Measurements from ENCODE around the gene CPEB2.

The CPEB2 gene

GRCh38 chr4:15010038-15010585, 7.8 kb downstream of the CPEB2 start:
- in situ Hi-C loops (cut with MboI; ENCODE audit: low sequenced_read_pairs) = no loop called here

GRCh38 chr4:15011166-15011565, 8.9 kb downstream of the CPEB2 start:
- in situ Hi-C loops (cut with MboI; ENCODE audit: low sequenced_read_pairs) = no loop called here

GRCh38 chr4:15012017-15012788, 9.9 kb downstream of the CPEB2 start:
- in situ Hi-C loops (cut with MboI; ENCODE audit: low sequenced_read_pairs) = no loop called here

DNA sequence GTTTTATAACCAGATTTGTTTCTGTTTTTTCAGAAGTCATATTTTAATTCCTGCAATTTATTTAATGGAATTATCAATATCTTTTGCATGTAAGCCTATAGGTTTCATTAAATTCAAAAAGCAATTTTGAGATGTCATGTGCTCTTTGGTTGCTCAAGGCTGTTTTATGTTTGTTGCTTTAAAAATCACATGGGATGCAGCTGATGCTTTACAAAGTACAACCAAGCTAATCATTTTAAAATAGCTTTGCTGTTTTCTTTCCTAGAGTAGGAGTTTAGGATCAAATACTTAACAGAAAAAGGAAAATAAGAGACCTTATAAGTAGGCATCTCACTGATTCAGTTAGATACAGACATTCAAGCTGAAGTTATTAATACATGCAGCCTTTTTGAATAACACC, 11.3 kb downstream of the CPEB2 start:
- in situ Hi-C loops (cut with MboI; ENCODE audit: low sequenced_read_pairs) = no loop called here

- in situ Hi-C loops (cut with MboI; ENCODE audit: low sequenced_read_pairs) = no loop called here
Measured at GRCh38 chr4:15015170-15015569, 12.9 kb downstream of the CPEB2 start.

GRCh38 chr4:15018361-15018760, 16.1 kb downstream of the CPEB2 start:
- in situ Hi-C loops (cut with MboI; ENCODE audit: low sequenced_read_pairs) = no loop called here

GRCh38 chr4:15020502-15021286, 18.4 kb downstream of the CPEB2 start:
- in situ Hi-C loops (cut with MboI; ENCODE audit: low sequenced_read_pairs) = no loop called here

GRCh38 chr4:15021311-15021710, 19.0 kb downstream of the CPEB2 start:
- in situ Hi-C loops (cut with MboI; ENCODE audit: low sequenced_read_pairs) = no loop called here

GRCh38 chr4:15021946-15022345, 19.7 kb downstream of the CPEB2 start:
- in situ Hi-C loops (cut with MboI; ENCODE audit: low sequenced_read_pairs) = no loop called here

DNA sequence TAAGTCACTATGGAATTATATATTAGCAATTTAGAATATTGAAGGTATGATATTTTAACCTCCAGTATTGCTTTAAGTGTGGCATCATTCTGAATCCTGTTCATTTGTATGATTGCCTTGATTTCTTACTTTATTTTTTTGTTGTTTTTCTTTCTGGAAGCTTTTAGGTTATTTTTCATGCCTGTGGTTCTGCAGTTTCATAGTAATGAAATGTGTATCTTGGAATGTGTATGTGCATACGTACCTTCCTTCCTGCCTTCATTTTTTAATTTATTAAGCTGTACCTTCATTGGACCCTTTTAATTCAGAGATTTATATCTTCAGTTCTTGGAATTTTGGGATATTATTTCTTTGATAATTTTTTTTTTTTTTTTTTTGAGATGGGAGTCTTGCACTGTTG, 22.1 kb downstream of the CPEB2 start:
- in situ Hi-C loops (cut with MboI; ENCODE audit: low sequenced_read_pairs) = no loop called here

GRCh38 chr4:15025693-15026092, 23.4 kb downstream of the CPEB2 start:
- in situ Hi-C loops (cut with MboI; ENCODE audit: low sequenced_read_pairs) = no loop called here

- in situ Hi-C loops (cut with MboI; ENCODE audit: low sequenced_read_pairs) = no loop called here
Measured at GRCh38 chr4:15027921-15028435, 25.7 kb downstream of the CPEB2 start.

DNA sequence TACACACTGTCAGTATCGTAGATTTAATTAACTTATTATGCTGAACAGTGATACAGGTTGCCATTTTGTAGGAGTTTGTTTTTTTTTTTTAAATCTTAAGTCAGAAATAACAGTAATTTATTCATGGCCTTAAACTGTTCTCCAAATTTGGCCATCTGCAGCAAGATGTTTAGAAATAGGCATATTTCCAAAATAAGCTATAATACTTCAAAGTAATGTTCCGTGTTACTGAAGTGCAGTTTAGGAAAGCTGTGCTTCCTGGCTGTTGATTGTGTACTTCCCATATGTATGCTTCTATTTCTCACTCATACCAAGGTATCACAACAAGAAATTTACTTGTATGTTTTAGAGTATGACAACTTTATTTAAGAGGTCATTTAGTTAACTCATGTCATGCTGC, 28.9 kb downstream of the CPEB2 start:
- in situ Hi-C loops (cut with MboI; ENCODE audit: low sequenced_read_pairs) = no loop called here

DNA sequence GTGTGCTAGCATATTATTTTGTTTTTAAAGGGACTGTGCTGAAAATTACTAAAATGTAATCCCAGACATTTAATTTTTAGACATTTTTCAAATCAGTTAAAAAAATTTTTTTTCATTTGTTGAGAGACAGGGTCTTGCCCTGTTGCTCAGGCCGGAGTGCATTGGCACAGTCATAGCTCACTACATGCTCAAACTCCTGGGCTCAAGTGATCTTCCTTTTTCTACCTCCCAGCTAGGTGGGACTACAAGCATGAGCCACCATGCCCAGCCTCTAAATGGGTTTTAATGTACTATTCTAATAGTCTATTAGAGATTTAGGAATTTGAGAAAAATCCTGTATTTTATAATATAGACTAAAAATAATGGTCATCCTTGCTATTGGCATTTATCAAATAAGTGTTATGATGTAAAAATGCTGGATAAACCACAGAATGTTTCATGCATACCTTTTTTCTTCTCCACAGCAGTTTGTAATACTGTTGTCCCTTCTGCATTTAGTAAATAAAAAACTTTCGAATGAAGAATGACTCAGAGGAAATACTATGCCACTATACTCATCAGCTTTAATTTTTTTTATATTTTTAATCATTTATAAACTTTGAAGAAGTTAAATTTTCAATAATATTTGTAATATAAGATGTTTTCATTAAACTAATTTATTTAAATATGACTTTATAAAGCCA, 29.9 kb downstream of the CPEB2 start:
- in situ Hi-C loops (cut with MboI; ENCODE audit: low sequenced_read_pairs) = no loop called here

DNA sequence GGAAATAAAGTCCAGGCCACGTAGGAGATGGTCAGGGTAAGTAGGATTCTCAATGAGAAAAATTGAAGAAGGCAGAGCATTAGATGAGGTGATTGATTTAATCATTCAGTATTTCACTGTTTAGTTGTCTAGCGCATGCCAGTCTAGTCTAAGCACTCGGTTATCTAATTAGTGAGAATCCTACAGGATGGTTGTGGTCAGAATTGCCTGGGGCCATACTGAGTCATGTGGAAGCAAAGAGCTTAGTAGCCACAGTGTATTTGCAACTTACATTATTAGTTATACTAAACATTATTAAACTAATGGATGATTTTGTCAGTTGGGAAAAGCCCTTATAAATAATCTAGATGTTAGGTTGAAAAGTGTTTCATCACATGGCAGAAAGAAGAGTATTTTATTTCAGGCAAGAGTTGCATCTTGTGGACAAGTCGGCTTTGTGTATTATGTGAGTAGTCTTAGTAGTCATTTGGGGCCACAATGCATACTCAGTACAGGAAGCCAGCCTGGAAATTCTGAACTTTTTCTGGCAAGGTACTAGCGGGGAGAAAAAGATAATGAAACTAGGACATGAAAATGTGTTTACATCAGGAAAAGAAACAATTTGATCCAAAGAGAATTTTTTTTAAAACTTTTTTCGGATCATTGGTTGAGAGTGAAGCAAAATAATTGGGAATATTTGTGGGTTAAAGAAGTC, 31.9 kb downstream of the CPEB2 start:
- in situ Hi-C loops (cut with MboI; ENCODE audit: low sequenced_read_pairs) = no loop called here

GRCh38 chr4:15035159-15035558, 32.9 kb downstream of the CPEB2 start:
- in situ Hi-C loops (cut with MboI; ENCODE audit: low sequenced_read_pairs) = no loop called here

GRCh38 chr4:15037923-15038541, 35.8 kb downstream of the CPEB2 start:
- in situ Hi-C loops (cut with MboI; ENCODE audit: low sequenced_read_pairs) = no loop called here

GRCh38 chr4:15040916-15041463, 38.7 kb downstream of the CPEB2 start:
- in situ Hi-C loops (cut with MboI; ENCODE audit: low sequenced_read_pairs) = no loop called here

- in situ Hi-C loops (cut with MboI; ENCODE audit: low sequenced_read_pairs) = no loop called here
Measured at GRCh38 chr4:15042529-15043167, 40.4 kb downstream of the CPEB2 start.

All from hTERT RPE-1 (cell line).